PFSK-1 (cell line): Measurements from ENCODE around the gene PRKCE.

Experiments used
- FOXP2 ChIP-seq: optimal IDR thresholded peaks from 2 replicates; pipeline ENCODE3; 2011; ENCODE audit warnings: borderline replicate concordance, control low read depth, inconsistent platforms; ENCODE audit not compliant: insufficient read depth; ENCODE audit errors: extremely low read length, extremely low read depth
- POLR2AphosphoS5 ChIP-seq: IDR thresholded peaks from 2 replicates; pipeline ENCODE4 v1.6.1; 2012; ENCODE audit warnings: low read depth, mild to moderate bottlenecking, control low read depth, low read length, moderate library complexity
- REST ChIP-seq, 2 experiments: IDR thresholded peaks; 2 replicates each; pipeline versions ENCODE4 v1.6.1 to v1.8.0; 2011 to 2012; ENCODE audit warnings: low read depth in 2 of 2, low read length in 2 of 2, control low read depth in 1 of 2, inconsistent platforms in 1 of 2, mild to moderate bottlenecking in 1 of 2, moderate library complexity in 1 of 2; ENCODE audit not compliant: insufficient read depth in 1 of 2
- SIN3A ChIP-seq: IDR thresholded peaks from 2 replicates; pipeline ENCODE4 v1.6.1; 2012; ENCODE audit warnings: mild to moderate bottlenecking, low read length, moderate library complexity, borderline replicate concordance; ENCODE audit not compliant: insufficient read depth
- TAF1 ChIP-seq: IDR thresholded peaks from 2 replicates; pipeline ENCODE4 v1.6.1; 2012; ENCODE audit warnings: low read length, control low read depth, borderline replicate concordance; ENCODE audit not compliant: insufficient read depth

The PRKCE gene

GRCh38 chr2:45992741-45993475 lies 341.4 kb downstream of the PRKCE start:
- TF ChIP-seq REST (IDR thresholded peaks at IDR 0.05; ENCODE audit: insufficient read depth in 1 of 2, low read depth in 2 of 2, low read length in 2 of 2), result no peak
- TF ChIP-seq POLR2AphosphoS5, result no peak
- TF ChIP-seq TAF1, result no peak
- TF ChIP-seq SIN3A, result no peak
- TF ChIP-seq FOXP2, result no peak

GRCh38 chr2:45993476-45993991 lies 342.1 kb downstream of the PRKCE start:
- TF ChIP-seq POLR2AphosphoS5 (no peak), SIN3A (no peak), TAF1 (no peak)

- TF ChIP-seq FOXP2 (no peak), SIN3A (no peak), POLR2AphosphoS5 (no peak), REST (IDR thresholded peaks at IDR 0.05; ENCODE audit: insufficient read depth in 1 of 2, low read depth in 2 of 2, low read length in 2 of 2) (no peak), TAF1 (no peak)
Measured at GRCh38 chr2:45994060-45994459, 342.6 kb downstream of the PRKCE start.

- TF ChIP-seq TAF1, result no peak
- no peak for TF ChIP-seq REST (IDR thresholded peaks at IDR 0.05; ENCODE audit: insufficient read depth in 1 of 2, low read depth in 2 of 2, low read length in 2 of 2)
- TF ChIP-seq SIN3A, result no peak
- no peak for TF ChIP-seq POLR2AphosphoS5
- no peak for TF ChIP-seq FOXP2
Measured at GRCh38 chr2:46000660-46001059, 349.2 kb downstream of the PRKCE start.

GRCh38 chr2:46001290-46001689 lies 349.8 kb downstream of the PRKCE start:
- TF ChIP-seq SIN3A, result no peak
- no peak for TF ChIP-seq POLR2AphosphoS5
- TF ChIP-seq FOXP2, result no peak
- TF ChIP-seq TAF1, result no peak
- TF ChIP-seq REST (IDR thresholded peaks at IDR 0.05; ENCODE audit: insufficient read depth in 1 of 2, low read depth in 2 of 2, low read length in 2 of 2), result no peak
